Large intestine (tissue), 12 donors: ENCODE results near the gene PLD6. TPM values are rescaled to one million over a fixed set of nuclear protein-coding genes. Genes with fewer than 3 reads are reported as not detected.
"Not testable (repeated sequence)": the region's sequence is repeated elsewhere in the genome, so short reads cannot be mapped to it uniquely, and the experiment has no call there.

Source experiments
- DNase-seq, 2 donors: peaks; one replicate each; pipeline versions ENCODE4 v3.0.0 to v3.0.0-alpha.2; 2013
- H3K27ac ChIP-seq: one replicate; pipeline ENCODE4 v1.5.1; 2013; ENCODE audit warnings: low read length
- H3K27me3 ChIP-seq: 2 replicates; pipeline ENCODE4 v1.6.1; 2013; ENCODE audit warnings: low read length; ENCODE audit not compliant: control insufficient read depth, insufficient read depth
- H3K36me3 ChIP-seq: 2 replicates; pipeline ENCODE4 v1.6.1; 2013; ENCODE audit warnings: low read length; ENCODE audit not compliant: control insufficient read depth, insufficient read depth
- H3K4me1 ChIP-seq: one replicate; pipeline ENCODE4 v1.6.1; 2013; ENCODE audit warnings: low read length; ENCODE audit not compliant: control insufficient read depth, insufficient read depth
- H3K4me3 ChIP-seq: one replicate; pipeline ENCODE4 v1.5.1; 2013; ENCODE audit warnings: low read length
- H3K9me3 ChIP-seq: one replicate; pipeline ENCODE4 v1.6.1; 2013; ENCODE audit warnings: mild to moderate bottlenecking, low read depth, low read length, moderate library complexity; ENCODE audit not compliant: control insufficient read depth
- WGBS: methylation state at CpG from one replicate; pipeline ENCODE4 v1.1.5; 2013; ENCODE audit warnings: low lambda C conversion rate; ENCODE audit not compliant: insufficient coverage; 5-methylcytosine and 5-hydroxymethylcytosine counted together
- long read RNA-seq, 11 donors: transcript quantifications; one replicate each; lab custom pipeline, GENCODE V29; 2026
- polyA plus RNA-seq: library from polyadenylated mRNA; unstranded; fragments of 120-200 nt; gene quantifications from one replicate; pipeline ENCODE4 v1.2.1, GENCODE V29; 2013

The PLD6 gene
- 6.0 TPM for polyA plus RNA-seq
- long read RNA-seq, donor 1, result 0 reads
- long read RNA-seq, donor 2, partial matches to known transcripts, result 0 of 1 reads
- long read RNA-seq, donor 2, other reads (novel, unspliced or antisense), result 0 of 1 reads
- long read RNA-seq, donor 3, result 0 reads
- long read RNA-seq, donor 4, result 0 reads
- long read RNA-seq, donor 5, partial matches to known transcripts, result 0 of 2 reads
- long read RNA-seq, donor 5, other reads (novel, unspliced or antisense), result 0 of 2 reads
- long read RNA-seq, donor 6, result 0 reads
- long read RNA-seq, donor 7, partial matches to known transcripts, result 0 of 1 reads
- long read RNA-seq, donor 7, other reads (novel, unspliced or antisense), result 0 of 1 reads
- long read RNA-seq, donor 8, partial matches to known transcripts, result 0 of 1 reads
- long read RNA-seq, donor 8, other reads (novel, unspliced or antisense), result 0 of 1 reads
- long read RNA-seq, donor 9, partial matches to known transcripts, result 0 of 1 reads
- long read RNA-seq, donor 9, other reads (novel, unspliced or antisense), result 0 of 1 reads
- long read RNA-seq, donor 10, result 0 reads
- long read RNA-seq, donor 11, partial matches to known transcripts, result 0 of 1 reads
- long read RNA-seq, donor 11, other reads (novel, unspliced or antisense), result 0 of 1 reads

GRCh38 chr17:17206124-17206912 lies at the start of gene PLD6:
TSS of gene PLD6 (minus strand) at chr17:17206333. CDS start at chr17:17206286, 47 bp downstream.
- H3K36me3 ChIP-seq, result peaks cover 17% of the 10 kb centered on the region
- H3K4me3 ChIP-seq, result peak within 1 kb of the TSS; percentile 65
- peaks cover 6% of the 10 kb centered on the region for H3K9me3 ChIP-seq
- no CpG with 5 or more reads among the region's 78 CpGs for WGBS
- H3K27me3 ChIP-seq, result no peaks in the 10 kb centered on the region
- DNase-seq, result peak; percentile 81 to 83
- no peak within 1 kb of the TSS for H3K27ac ChIP-seq
- H3K4me1 ChIP-seq, result peaks cover 20% of the 10 kb centered on the region

- not testable (repeated sequence) for H3K4me3 ChIP-seq, H3K9me3 ChIP-seq, H3K4me1 ChIP-seq, H3K27me3 ChIP-seq, H3K27ac ChIP-seq, DNase-seq
- 93% methylated on average over 2 of the region's 11 CpGs for WGBS
- peaks cover 69% of the 10 kb centered on the region for H3K36me3 ChIP-seq
Measured at GRCh38 chr17:17255689-17256088, 49.6 kb upstream of the PLD6 start.

GRCh38 chr17:17254036-17254435 lies 47.9 kb upstream of the PLD6 start:
- Histone ChIP-seq H3K9me3 (no peaks in the 10 kb centered on the region), H3K27me3 (no peaks in the 10 kb centered on the region), H3K4me1 (no peaks in the 10 kb centered on the region), H3K27ac (no peak overlapping the region), H3K4me3 (no peak overlapping the region), H3K36me3 (peaks cover 63% of the 10 kb centered on the region)
- 100% methylated on average over 1 of the region's 3 CpGs for WGBS
- no peak for DNase-seq

- Histone ChIP-seq H3K4me3 (no peak overlapping the region), H3K27me3 (no peaks in the 10 kb centered on the region), H3K4me1 (no peaks in the 10 kb centered on the region), H3K36me3 (peaks cover 64% of the 10 kb centered on the region), H3K9me3 (no peaks in the 10 kb centered on the region), H3K27ac (no peak overlapping the region)
- no peak for DNase-seq
- WGBS, result no CpG with 5 or more reads among the region's 3 CpGs
Measured at GRCh38 chr17:17253406-17253805, 47.3 kb upstream of the PLD6 start.

DNA sequence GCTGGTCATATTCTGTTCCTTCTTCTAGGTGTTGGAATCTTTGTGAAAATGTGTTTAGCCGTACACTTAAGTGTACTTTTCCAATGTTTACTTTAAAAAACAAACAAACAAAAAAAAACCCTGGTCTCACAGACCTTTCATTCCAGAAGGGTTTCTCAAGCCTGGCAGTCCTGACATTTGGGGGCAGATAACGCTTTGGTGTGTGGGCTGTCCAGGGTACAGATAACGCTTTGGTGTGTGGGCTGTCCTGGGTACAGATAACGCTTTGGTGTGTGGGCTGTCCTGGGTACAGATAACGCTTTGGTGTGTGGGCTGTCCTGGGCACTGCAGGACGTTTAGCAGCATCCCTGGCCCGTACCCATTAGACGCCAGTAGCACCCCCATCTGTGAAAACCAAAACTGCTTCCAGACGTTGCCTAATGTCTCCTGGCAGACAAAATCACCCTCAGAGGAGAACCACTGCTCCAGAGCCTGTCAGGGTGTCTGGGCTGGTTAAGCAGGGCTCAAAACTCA lies 46.1 kb upstream of the PLD6 start:
- no CpG with 5 or more reads among the region's 9 CpGs for WGBS
- DNase-seq, result no peak

DNA sequence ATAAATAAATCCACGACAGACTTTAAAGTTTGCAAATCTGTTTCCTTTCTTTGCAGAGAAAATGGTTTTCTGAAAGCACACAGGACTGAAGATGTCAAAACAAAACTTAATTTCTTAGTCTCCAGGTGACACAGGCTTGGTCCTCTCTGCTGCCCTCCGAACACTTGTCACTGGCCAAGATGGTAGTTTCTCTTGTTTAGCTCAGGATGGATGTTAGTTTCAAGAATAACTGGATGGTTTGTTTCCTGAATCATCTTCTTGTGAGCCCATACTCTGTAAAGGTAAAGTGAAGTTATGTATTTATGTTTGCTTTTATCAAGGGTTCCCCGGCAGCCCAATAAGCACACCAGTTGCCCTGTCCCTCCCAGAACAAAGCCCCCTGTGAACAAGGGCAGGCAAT lies 40.7 kb upstream of the PLD6 start:
- Histone ChIP-seq H3K9me3 (no peaks in the 10 kb centered on the region), H3K4me3 (no peak overlapping the region), H3K4me1 (no peaks in the 10 kb centered on the region), H3K27ac (no peak overlapping the region), H3K27me3 (no peaks in the 10 kb centered on the region), H3K36me3 (peaks cover 42% of the 10 kb centered on the region)
- 100% methylated on average over 1 of the region's 3 CpGs for WGBS
- DNase-seq, result no peak

More for the DNA sequence above, 46.1 kb upstream of the PLD6 start:
- Histone ChIP-seq H3K27ac (no peak overlapping the region), H3K4me3 (no peak overlapping the region), H3K36me3 (peaks cover 71% of the 10 kb centered on the region), H3K4me1 (no peaks in the 10 kb centered on the region), H3K27me3 (no peaks in the 10 kb centered on the region), H3K9me3 (no peaks in the 10 kb centered on the region)

DNA sequence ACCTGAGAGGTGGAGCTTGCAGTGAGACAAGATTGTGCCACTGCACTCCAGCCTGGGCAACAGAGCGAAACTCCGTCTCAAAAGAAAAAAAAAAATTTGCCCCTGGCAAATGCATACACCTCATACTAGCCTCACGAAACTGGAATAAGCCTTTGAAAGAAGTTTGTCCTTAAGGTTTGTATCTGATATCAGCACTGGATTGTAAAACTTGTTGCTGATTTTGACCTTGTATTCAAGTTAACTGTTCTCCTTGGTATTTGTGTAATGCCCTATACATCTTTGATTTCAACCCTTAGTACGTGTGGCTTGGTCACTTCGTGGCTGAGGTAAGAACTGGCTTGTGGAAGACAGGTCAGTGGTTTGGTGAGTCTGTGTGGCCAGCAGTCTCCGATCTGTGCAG lies 37.0 kb upstream of the PLD6 start:
- H3K4me1 ChIP-seq, result no peaks in the 10 kb centered on the region
- H3K36me3 ChIP-seq, result peaks cover 25% of the 10 kb centered on the region
- WGBS, result no CpG with 5 or more reads among the region's 6 CpGs
- no peak overlapping the region for H3K27ac ChIP-seq
- H3K9me3 ChIP-seq, result no peaks in the 10 kb centered on the region
- no peak overlapping the region for H3K4me3 ChIP-seq
- DNase-seq, result no peak
- H3K27me3 ChIP-seq, result no peaks in the 10 kb centered on the region

DNA sequence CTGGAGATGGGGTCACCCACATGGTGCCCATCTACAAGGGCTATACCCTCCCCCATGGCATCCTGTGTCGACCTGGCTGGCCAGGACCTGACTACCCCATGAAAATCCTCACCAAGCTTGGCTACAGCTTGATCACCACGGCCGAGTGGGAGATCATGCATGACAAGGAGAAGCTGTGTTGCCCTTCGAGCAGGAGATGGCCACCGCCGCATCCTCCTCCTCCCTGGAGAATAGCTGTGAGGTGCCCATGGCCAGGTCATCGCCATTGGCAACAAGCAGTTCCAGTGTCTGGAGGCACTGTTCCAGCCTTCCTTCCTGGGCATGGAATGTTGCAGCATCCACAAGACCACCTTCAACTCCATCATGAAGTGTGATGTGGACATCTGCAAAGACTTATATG lies 36.1 kb upstream of the PLD6 start:
- no CpG with 5 or more reads among the region's 7 CpGs for WGBS

GRCh38 chr17:17241656-17242055 lies 35.5 kb upstream of the PLD6 start:
- DNase-seq, result no peak
- H3K27ac ChIP-seq, result no peak overlapping the region
- no peaks in the 10 kb centered on the region for H3K4me1 ChIP-seq
- no CpG with 5 or more reads among the region's 10 CpGs for WGBS
- no peaks in the 10 kb centered on the region for H3K9me3 ChIP-seq
- no peaks in the 10 kb centered on the region for H3K27me3 ChIP-seq
- peaks cover 10% of the 10 kb centered on the region for H3K36me3 ChIP-seq
- no peak overlapping the region for H3K4me3 ChIP-seq

More for the DNA sequence above, 36.1 kb upstream of the PLD6 start:
- no peak overlapping the region for H3K4me3 ChIP-seq
- H3K4me1 ChIP-seq, result no peaks in the 10 kb centered on the region
- H3K27ac ChIP-seq, result no peak overlapping the region
- H3K27me3 ChIP-seq, result no peaks in the 10 kb centered on the region
- H3K36me3 ChIP-seq, result peaks cover 16% of the 10 kb centered on the region
- no peaks in the 10 kb centered on the region for H3K9me3 ChIP-seq
- no peak for DNase-seq

DNA sequence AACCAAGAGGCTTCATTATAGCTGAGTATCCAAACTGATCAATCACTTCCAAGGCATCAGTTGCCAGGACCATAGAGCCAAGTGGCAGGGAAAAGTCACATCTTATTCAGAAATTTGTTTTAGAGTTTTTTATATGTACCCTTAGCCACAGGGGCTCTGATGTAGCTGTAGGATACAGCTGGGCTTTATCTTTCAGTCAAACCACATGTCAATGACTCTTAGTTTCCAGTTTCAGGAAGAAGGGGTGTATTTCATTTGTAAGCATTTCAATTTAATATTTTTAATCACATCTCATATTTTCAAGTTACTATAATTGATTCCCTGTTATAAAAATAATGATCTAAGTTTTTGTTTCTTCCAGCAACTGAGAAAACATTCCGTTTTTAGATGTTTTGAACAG lies 33.7 kb upstream of the PLD6 start:
- no peaks in the 10 kb centered on the region for H3K27me3 ChIP-seq
- no peaks in the 10 kb centered on the region for H3K9me3 ChIP-seq
- no peaks in the 10 kb centered on the region for H3K36me3 ChIP-seq
- DNase-seq, result no peak
- no peaks in the 10 kb centered on the region for H3K4me1 ChIP-seq
- H3K27ac ChIP-seq, result no peak overlapping the region
- no peak overlapping the region for H3K4me3 ChIP-seq
- WGBS, result no CpG with 5 or more reads among the region's 1 CpG
